KBM-7 (cell line): Measurements from ENCODE around the gene ELF3.
A peak's percentile ranks its signal among the peaks of the same experiment; 100 is the strongest.
"Not testable (repeated sequence)": the region's sequence is repeated elsewhere in the genome, so short reads cannot be mapped to it uniquely, and the experiment has no call there.

Experiments
- DNase-seq: peaks from one replicate; pipeline ENCODE4 v3.0.0-alpha.2; 2015
- in situ Hi-C: fragments of 300-500 bp; cut with MboI; formaldehyde crosslinking; loops from 2 replicates; pipeline ENCODE4 v1.14.3; 2020; ENCODE audit warnings: low sequenced_read_pairs, low pct_unique_long_range_greater_than_20kb, mixed read lengths

The ELF3 gene

GRCh38 chr1:202010180-202011015 is at the start of gene ELF3:
Gene ELF3 (plus strand): TSS chr1:202010587. CDS start chr1:202011137, 550 bp downstream.
- in situ Hi-C loops, result loop anchor here (10.0 kb wide), 1 partner anchor 114 kb away; the partner anchor contains the start of gene GPR37L1
- no peak for DNase-seq

- DNase-seq, in situ Hi-C loops: not testable (repeated sequence)
These were observed 48.0 kb upstream of the ELF3 start for GRCh38 chr1:201962382-201962781.

GRCh38 chr1:201964261-201964660 is 46.1 kb upstream of the ELF3 start:
- in situ Hi-C loops, result no loop called here
- no peak for DNase-seq

GRCh38 chr1:201966171-201966570 is 44.2 kb upstream of the ELF3 start:
- DNase-seq, result no peak
- in situ Hi-C loops, result no loop called here

GRCh38 chr1:201968202-201968925 is 42.0 kb upstream of the ELF3 start:
- in situ Hi-C loops, result no loop called here
- DNase-seq, result no peak

GRCh38 chr1:201970334-201971159 is 39.8 kb upstream of the ELF3 start:
- no peak for DNase-seq
- in situ Hi-C loops, result no loop called here

GRCh38 chr1:201982082-201982622 is 28.2 kb upstream of the ELF3 start:
- in situ Hi-C loops, result no loop called here
- peak; percentile 53 for DNase-seq

- in situ Hi-C loops, result no loop called here
- DNase-seq, result peak; percentile 81
These were observed 27.6 kb upstream of the ELF3 start, which contains the start of gene RNPEP for GRCh38 chr1:201982623-201983379. Gene RNPEP (plus strand): TSS chr1:201982648. CDS start chr1:201982667, 19 bp downstream.

- DNase-seq, result no peak
These were observed 27.0 kb upstream of the ELF3 start for GRCh38 chr1:201983380-201983805.

GRCh38 chr1:201984446-201984845 is 25.9 kb upstream of the ELF3 start:
- in situ Hi-C loops, result no loop called here
- DNase-seq, result no peak

More at GRCh38 chr1:201983380-201983805, 27.0 kb upstream of the ELF3 start:
- in situ Hi-C loops, result no loop called here

GRCh38 chr1:201985355-201985754 is 25.0 kb upstream of the ELF3 start:
- DNase-seq, result no peak
- in situ Hi-C loops, result no loop called here

- in situ Hi-C loops, result no loop called here
- no peak for DNase-seq
These were observed 21.8 kb upstream of the ELF3 start for GRCh38 chr1:201988601-201989000.

GRCh38 chr1:201989354-201990128 is 20.8 kb upstream of the ELF3 start:
- in situ Hi-C loops, result no loop called here
- no peak for DNase-seq

GRCh38 chr1:201990427-201990826 is 20.0 kb upstream of the ELF3 start:
- in situ Hi-C loops, result no loop called here
- DNase-seq, result no peak

- peak; percentile 59 for DNase-seq
These were observed 10.7 kb upstream of the ELF3 start for GRCh38 chr1:201999625-202000238.

GRCh38 chr1:202002507-202002906 is 7.9 kb upstream of the ELF3 start:
- DNase-seq, result no peak
- in situ Hi-C loops, result no loop called here

More at GRCh38 chr1:201999625-202000238, 10.7 kb upstream of the ELF3 start:
- in situ Hi-C loops, result no loop called here

GRCh38 chr1:202004711-202005110 is 5.7 kb upstream of the ELF3 start:
- in situ Hi-C loops, result no loop called here
- DNase-seq, result no peak
